ENCODE results near the gene NTSR2. TPM values are rescaled to one million over a fixed set of nuclear protein-coding genes. Genes with fewer than 3 reads are reported as not detected.

The NTSR2 gene
- total RNA-seq, 1 experiment from 2014 or later = not detected

GRCh38 chr2:11621410-11621809, 48.6 kb downstream of the NTSR2 start:
- Mint-ChIP-seq H3K27ac (ENCODE audit: low read depth, unreplicated experiment) (no peak overlapping the region), H3K4me1 (ENCODE audit: insufficient read depth, unreplicated experiment) (no peaks in the 10 kb centered on the region), H3K27me3 (ENCODE audit: insufficient read depth, unreplicated experiment) (no peaks in the 10 kb centered on the region), H3K36me3 (ENCODE audit: insufficient read depth, unreplicated experiment) (peaks cover 10% of the 10 kb centered on the region), H3K4me3 (ENCODE audit: unreplicated experiment) (no peak overlapping the region), H3K9me3 (ENCODE audit: unreplicated experiment) (no peaks in the 10 kb centered on the region)
- no peak for DNase-seq (ENCODE audit: unreplicated experiment)
- ChIA-PET CTCF (interaction anchor here (0.6 to 1.1 kb wide), 3 partner anchors 61 to 1186 kb away, joined by 3 to 4 read pairs (median 3); no protein-coding TSS in a partner anchor), POLR2A (interaction anchor here (0.7 to 1.2 kb wide), 2 partner anchors 10 to 452 kb away, joined by 3 read pairs; no protein-coding TSS in a partner anchor)
- no peak for TF ChIP-seq CTCF (IDR thresholded peaks at IDR 0.05; ENCODE audit: unreplicated experiment)
- intact Hi-C loops (cut with micrococcal nuclease) = no loop called here
- BruUV-seq (replicated peaks) = no TSS peak

- Mint-ChIP-seq H3K36me3 (ENCODE audit: insufficient read depth, unreplicated experiment) (peaks cover 23% of the 10 kb centered on the region), H3K9me3 (ENCODE audit: unreplicated experiment) (no peaks in the 10 kb centered on the region), H3K27ac (ENCODE audit: low read depth, unreplicated experiment) (no peak overlapping the region), H3K4me3 (ENCODE audit: unreplicated experiment) (no peak overlapping the region), H3K27me3 (ENCODE audit: insufficient read depth, unreplicated experiment) (no peaks in the 10 kb centered on the region), H3K4me1 (ENCODE audit: insufficient read depth, unreplicated experiment) (no peaks in the 10 kb centered on the region)
- intact Hi-C loops (cut with micrococcal nuclease) = no loop called here
- ChIA-PET POLR2A (no interaction called here), CTCF (no interaction called here)
- no TSS peak for BruUV-seq (replicated peaks)
- no peak for DNase-seq (ENCODE audit: unreplicated experiment)
- no peak for TF ChIP-seq CTCF (IDR thresholded peaks at IDR 0.05; ENCODE audit: unreplicated experiment)
Measured at GRCh38 chr2:11618708-11619062, 51.3 kb downstream of the NTSR2 start.

DNA sequence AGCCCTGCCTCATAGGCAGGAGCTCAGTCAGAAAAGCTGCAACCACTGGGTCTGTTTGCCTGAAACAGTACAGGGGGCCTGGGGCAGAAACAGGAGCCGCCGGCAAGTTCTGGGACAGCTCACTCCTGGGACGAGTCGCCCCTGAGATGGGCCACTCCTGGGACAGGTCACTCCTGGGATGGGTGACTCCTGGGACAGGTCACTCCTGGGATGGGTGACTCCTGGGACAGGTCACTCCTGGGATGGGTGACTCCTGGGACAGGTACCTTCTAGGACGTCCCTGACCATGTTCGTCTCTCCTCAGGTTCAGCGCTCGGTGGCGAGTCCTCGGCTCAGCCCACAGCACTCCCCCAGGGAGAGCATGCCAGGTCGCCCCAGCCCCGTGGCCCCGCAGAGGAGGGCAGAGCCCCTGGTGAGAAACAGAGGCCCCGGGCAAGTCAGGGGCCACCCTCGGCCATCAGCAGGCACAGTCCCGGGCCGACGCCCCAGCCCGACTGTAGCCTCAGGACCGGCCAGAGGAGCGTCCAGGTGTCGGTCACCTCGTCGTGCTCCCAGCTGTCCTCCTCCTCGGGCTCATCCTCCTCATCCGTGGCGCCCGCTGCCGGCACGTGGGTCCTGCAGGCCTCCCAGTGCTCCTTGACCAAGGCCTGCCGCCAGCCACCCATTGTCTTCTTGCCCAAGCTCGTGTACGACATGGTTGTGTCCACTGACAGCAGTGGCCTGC, 51.8 kb downstream of the NTSR2 start:
- Mint-ChIP-seq H3K9me3 (ENCODE audit: unreplicated experiment) (no peaks in the 10 kb centered on the region), H3K36me3 (ENCODE audit: insufficient read depth, unreplicated experiment) (peaks cover 23% of the 10 kb centered on the region), H3K27me3 (ENCODE audit: insufficient read depth, unreplicated experiment) (no peaks in the 10 kb centered on the region), H3K27ac (ENCODE audit: low read depth, unreplicated experiment) (no peak overlapping the region), H3K4me3 (ENCODE audit: unreplicated experiment) (no peak overlapping the region), H3K4me1 (ENCODE audit: insufficient read depth, unreplicated experiment) (no peaks in the 10 kb centered on the region)
- no peak for TF ChIP-seq CTCF (IDR thresholded peaks at IDR 0.05; ENCODE audit: unreplicated experiment)
- intact Hi-C loops (cut with micrococcal nuclease) = no loop called here
- no peak for DNase-seq (ENCODE audit: unreplicated experiment)
- ChIA-PET CTCF (no interaction called here), POLR2A (no interaction called here)
- no TSS peak for BruUV-seq (replicated peaks)

- no TSS peak for BruUV-seq (replicated peaks)
- Mint-ChIP-seq H3K27ac (ENCODE audit: low read depth, unreplicated experiment) (no peak overlapping the region), H3K36me3 (ENCODE audit: insufficient read depth, unreplicated experiment) (peaks cover 23% of the 10 kb centered on the region), H3K27me3 (ENCODE audit: insufficient read depth, unreplicated experiment) (no peaks in the 10 kb centered on the region), H3K4me3 (ENCODE audit: unreplicated experiment) (no peak overlapping the region), H3K4me1 (ENCODE audit: insufficient read depth, unreplicated experiment) (no peaks in the 10 kb centered on the region), H3K9me3 (ENCODE audit: unreplicated experiment) (no peaks in the 10 kb centered on the region)
- no peak for DNase-seq (ENCODE audit: unreplicated experiment)
- ChIA-PET CTCF (no interaction called here), POLR2A (no interaction called here)
- intact Hi-C loops (cut with micrococcal nuclease) = no loop called here
- no peak for TF ChIP-seq CTCF (IDR thresholded peaks at IDR 0.05; ENCODE audit: unreplicated experiment)
Measured at GRCh38 chr2:11617527-11617926, 52.5 kb downstream of the NTSR2 start.

Measured in MCF 10A (cell line).